Activated T-cell treated with anti-CD3 and anti-CD28 coated beads, Interleukin-2, amount 50 U/mL, for 4 hours (primary cell): Measurements from ENCODE around the gene PON3. TPM values are rescaled to one million over a fixed set of nuclear protein-coding genes. Genes with fewer than 3 reads are reported as not detected.

Source experiments
- ATAC-seq, 2 donors: fragments of 200-7000 bp; cut with Tn5 transposase; one replicate each; pipeline ENCODE4 v1.10.0; 2021
- DNase-seq: peaks from one replicate; pipeline ENCODE4 v3.0.0-alpha.2; 2020
- H3K27me3 Mint-ChIP-seq: one replicate; pipeline ENCODE4 v1.8.0; 2021; ENCODE audit warnings: low read depth, mixed read lengths
- H3K36me3 Mint-ChIP-seq: one replicate; pipeline ENCODE4 v1.8.0; 2022; ENCODE audit warnings: mixed read lengths; ENCODE audit not compliant: insufficient read depth
- H3K4me1 Mint-ChIP-seq: one replicate; pipeline ENCODE4 v1.8.0; 2021; ENCODE audit warnings: low read depth, mixed read lengths
- H3K4me3 Mint-ChIP-seq: one replicate; pipeline ENCODE4 v1.8.0; 2021; ENCODE audit warnings: mild to moderate bottlenecking, moderate library complexity, mixed read lengths
- H3K9me3 Mint-ChIP-seq: one replicate; pipeline ENCODE4 v1.8.0; 2021; ENCODE audit warnings: mixed read lengths
- total RNA-seq, 3 donors: library from RNA; stranded (reverse); gene quantifications; one replicate each; pipeline ENCODE4 v1.2.1, GENCODE V29; 2021

PON3 gene
- total RNA-seq, 3 donors from 2014 or later, result not detected

- no peaks in the 10 kb centered on the region for H3K9me3 Mint-ChIP-seq
- DNase-seq (no peak), ATAC-seq (no peak)
- H3K4me3 Mint-ChIP-seq, result no peak overlapping the region
- no peaks in the 10 kb centered on the region for H3K4me1 Mint-ChIP-seq
- H3K27me3 Mint-ChIP-seq, result no peaks in the 10 kb centered on the region
- no peaks in the 10 kb centered on the region for H3K36me3 Mint-ChIP-seq
Measured at GRCh38 chr7:95317966-95318365, 78.2 kb downstream of the PON3 start.

- no peaks in the 10 kb centered on the region for H3K4me1 Mint-ChIP-seq
Measured at GRCh38 chr7:95317546-95317945, 78.6 kb downstream of the PON3 start.

GRCh38 chr7:95316588-95316987 is 79.6 kb downstream of the PON3 start:
- Mint-ChIP-seq H3K9me3 (no peaks in the 10 kb centered on the region), H3K27me3 (no peaks in the 10 kb centered on the region), H3K4me1 (no peaks in the 10 kb centered on the region), H3K36me3 (no peaks in the 10 kb centered on the region), H3K4me3 (no peak overlapping the region)
- ATAC-seq (no peak), DNase-seq (no peak)

More at GRCh38 chr7:95317546-95317945, 78.6 kb downstream of the PON3 start:
- DNase-seq (no peak), ATAC-seq (no peak)
- H3K9me3 Mint-ChIP-seq, result no peaks in the 10 kb centered on the region
- no peaks in the 10 kb centered on the region for H3K27me3 Mint-ChIP-seq
- no peaks in the 10 kb centered on the region for H3K36me3 Mint-ChIP-seq
- H3K4me3 Mint-ChIP-seq, result no peak overlapping the region

GRCh38 chr7:95312561-95312960 is 83.6 kb downstream of the PON3 start:
- no peaks in the 10 kb centered on the region for H3K4me1 Mint-ChIP-seq
- H3K27me3 Mint-ChIP-seq, result peaks cover 4% of the 10 kb centered on the region
- no peaks in the 10 kb centered on the region for H3K36me3 Mint-ChIP-seq
- H3K9me3 Mint-ChIP-seq, result no peaks in the 10 kb centered on the region
- DNase-seq, result no peak
- no peak overlapping the region for H3K4me3 Mint-ChIP-seq
- ATAC-seq, result no peak

- no peaks in the 10 kb centered on the region for H3K36me3 Mint-ChIP-seq
- DNase-seq, result no peak
- ATAC-seq, result no peak
- no peak overlapping the region for H3K4me3 Mint-ChIP-seq
- peaks cover 4% of the 10 kb centered on the region for H3K27me3 Mint-ChIP-seq
- no peaks in the 10 kb centered on the region for H3K4me1 Mint-ChIP-seq
- H3K9me3 Mint-ChIP-seq, result no peaks in the 10 kb centered on the region
Measured at GRCh38 chr7:95311389-95311788, 84.8 kb downstream of the PON3 start.

GRCh38 chr7:95309951-95310350 is 86.2 kb downstream of the PON3 start:
- Mint-ChIP-seq H3K36me3 (no peaks in the 10 kb centered on the region), H3K4me1 (no peaks in the 10 kb centered on the region), H3K9me3 (no peaks in the 10 kb centered on the region), H3K27me3 (peaks cover 4% of the 10 kb centered on the region), H3K4me3 (no peak overlapping the region)
- no peak for ATAC-seq
- DNase-seq, result no peak

Other genes starting within 250 kb of the PON3 start
- under 1 TPM in 1 of 3 donors, not detected in 2; 0.46 TPM for gene PON1, start 71.8 kb downstream of the PON3 start, total RNA-seq
- 1 to 10 TPM; 2.1 to 3.0 (median 2.3) TPM for gene PON2, start 38.7 kb upstream of the PON3 start, total RNA-seq
- under 1 TPM in 1 of 3 donors, not detected in 2; 0.05 TPM for gene ASB4, start 89.6 kb upstream of the PON3 start, total RNA-seq
- under 1 TPM; 0.18 to 0.40 (median 0.33) TPM for gene PDK4, start 200.1 kb upstream of the PON3 start, total RNA-seq